IPS-18c (cell line): Measurements from ENCODE around the gene FBXO45.
"Not testable (repeated sequence)": the region's sequence is repeated elsewhere in the genome, so short reads cannot be mapped to it uniquely, and the experiment has no call there.

Source experiments
- H3K4me3 ChIP-seq: 2 replicates; pipeline ENCODE4 v1.7.0; 2013; ENCODE audit warnings: low read depth, mild to moderate bottlenecking, low read length, moderate library complexity; ENCODE audit not compliant: insufficient read depth
- H3K9me3 ChIP-seq: one replicate; pipeline ENCODE4 v1.6.1; 2013; ENCODE audit warnings: mild to moderate bottlenecking, low read length, moderate library complexity; ENCODE audit not compliant: control insufficient read depth, insufficient read depth

FBXO45 gene

DNA sequence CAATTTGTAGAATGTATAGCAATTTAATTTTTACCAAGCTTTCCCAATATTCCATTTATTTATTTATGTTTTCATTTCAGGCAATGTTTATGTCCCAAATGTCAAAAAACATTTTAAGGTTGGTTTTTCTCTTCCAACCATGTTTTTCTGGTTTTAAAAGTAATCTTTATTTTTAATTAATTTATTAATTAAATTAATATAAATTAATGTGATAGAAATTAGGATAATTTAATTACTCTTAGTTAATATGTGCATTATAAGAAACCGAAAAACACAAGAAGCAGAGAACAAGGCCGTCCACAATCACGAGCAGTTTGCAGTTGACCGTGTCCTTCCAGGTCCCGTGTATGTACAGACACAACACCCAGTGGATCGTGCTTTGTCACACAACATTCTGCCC lies 34.2 kb downstream of the FBXO45 start:
- H3K4me3 ChIP-seq, result no peak overlapping the region
- no peaks in the 10 kb centered on the region for H3K9me3 ChIP-seq

DNA sequence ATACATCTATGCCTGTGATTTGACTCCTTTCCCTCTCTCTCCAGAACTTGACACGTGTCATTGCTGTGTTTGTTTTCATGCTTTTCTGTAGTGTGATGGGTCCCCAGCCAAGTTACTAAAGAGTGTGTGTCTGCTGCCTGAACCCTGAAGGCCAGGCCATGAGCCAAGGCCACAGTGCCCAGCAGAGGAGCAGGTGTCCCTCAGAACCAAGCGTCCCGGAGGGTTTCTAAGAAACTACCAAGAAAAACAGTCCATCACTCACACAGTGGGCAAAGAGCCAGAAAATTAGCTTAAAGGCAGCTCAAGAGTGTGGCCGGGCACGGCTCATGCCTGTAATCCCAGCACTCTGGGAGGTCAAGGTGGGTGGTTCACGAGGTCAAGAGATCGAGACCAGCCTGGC lies 35.2 kb downstream of the FBXO45 start:
- no peak overlapping the region for H3K4me3 ChIP-seq
- H3K9me3 ChIP-seq, result no peaks in the 10 kb centered on the region

DNA sequence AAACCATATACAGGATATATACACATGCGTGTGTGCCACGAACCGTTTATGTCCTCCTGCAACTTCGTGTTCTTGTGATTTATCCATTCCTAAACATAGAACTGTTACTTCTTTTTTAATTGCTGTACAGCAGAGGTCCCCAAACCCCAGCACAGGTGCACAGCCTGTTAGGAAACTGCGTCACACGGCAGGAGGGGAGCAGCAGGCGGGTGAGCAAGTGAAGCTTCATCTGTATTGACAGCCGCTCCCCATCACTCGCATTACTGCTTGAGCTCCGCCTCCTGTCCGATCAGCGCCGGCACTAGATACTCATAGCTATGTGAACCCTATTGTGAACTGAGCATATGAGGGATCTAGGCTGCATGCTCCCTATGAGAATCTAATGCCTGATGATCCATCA lies 36.1 kb downstream of the FBXO45 start:
- no peak overlapping the region for H3K4me3 ChIP-seq
- H3K9me3 ChIP-seq, result no peaks in the 10 kb centered on the region

DNA sequence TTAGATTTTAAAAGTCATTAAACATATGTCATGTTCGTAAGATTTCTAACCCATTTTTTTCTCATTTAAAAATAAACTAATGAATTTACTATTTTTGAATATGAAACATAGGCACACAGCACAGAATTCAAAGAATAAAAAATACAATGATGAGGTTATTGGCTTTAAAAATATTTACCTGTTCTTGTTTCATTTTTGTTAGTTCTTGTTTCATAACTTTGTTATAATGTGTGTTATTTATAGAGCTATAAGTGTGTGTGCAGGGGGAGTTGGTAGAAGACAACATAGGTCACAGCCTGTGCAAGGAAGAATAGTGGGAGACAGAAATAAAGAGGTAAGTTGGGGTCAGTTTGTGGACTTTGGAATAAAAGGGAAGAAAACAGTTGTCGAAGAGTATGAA lies 40.2 kb downstream of the FBXO45 start:
- H3K9me3 ChIP-seq, result no peaks in the 10 kb centered on the region
- H3K4me3 ChIP-seq, result no peak overlapping the region

DNA sequence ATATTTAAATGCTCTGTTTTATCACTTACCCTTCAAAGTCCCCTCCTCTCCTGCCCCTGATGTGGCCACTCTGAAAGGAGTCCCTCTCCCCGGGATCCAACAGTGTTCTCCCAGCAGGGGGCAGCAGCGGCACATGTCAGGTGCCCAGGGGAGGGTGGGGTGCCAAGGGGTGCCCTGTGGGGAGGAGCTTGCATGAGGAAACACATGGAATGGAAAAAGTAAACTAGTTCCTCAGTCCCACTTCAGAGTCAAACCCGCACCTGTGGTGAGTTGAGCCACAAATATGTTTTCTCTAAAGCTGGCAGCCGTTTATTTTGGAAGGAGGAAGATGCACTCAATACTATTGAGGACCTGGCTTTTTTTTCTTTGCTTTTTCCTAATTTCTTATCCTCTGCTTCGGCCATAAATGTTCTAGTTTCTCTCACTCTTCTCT lies 40.9 kb downstream of the FBXO45 start:
- H3K4me3 ChIP-seq, result no peak overlapping the region
- no peaks in the 10 kb centered on the region for H3K9me3 ChIP-seq

DNA sequence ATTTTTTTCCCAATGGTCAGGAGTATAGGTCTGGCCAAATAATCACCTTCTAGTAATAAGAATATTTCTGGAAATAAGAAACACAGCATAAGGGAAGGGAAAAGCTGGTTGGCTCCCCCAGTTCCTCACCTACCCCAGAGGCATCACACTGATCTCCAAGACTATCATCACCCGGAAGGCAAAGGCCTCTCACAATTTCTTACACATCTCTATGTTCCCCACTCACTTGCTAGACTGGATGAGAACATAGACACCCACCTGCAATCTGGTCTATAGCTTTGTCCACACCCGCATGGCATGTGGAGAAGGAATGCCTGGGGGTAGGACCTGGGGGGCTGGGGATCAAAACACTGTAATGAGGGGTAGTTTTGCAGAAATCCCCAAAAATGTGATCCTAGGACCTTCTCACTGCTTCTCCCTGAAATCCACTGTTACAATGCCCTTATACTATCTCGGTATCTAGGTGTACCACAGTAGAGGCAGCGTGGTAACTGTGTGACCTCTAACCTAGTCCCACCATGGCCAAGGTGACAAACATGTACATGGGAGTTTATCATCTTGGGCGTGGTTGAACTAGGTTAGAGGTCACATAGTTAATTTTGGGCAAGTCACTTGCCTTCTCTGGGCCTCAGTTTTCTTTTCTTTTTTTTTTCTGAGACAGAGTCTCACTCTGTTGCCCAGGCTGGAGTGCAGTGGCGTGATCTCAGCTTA lies 41.5 kb downstream of the FBXO45 start:
- Histone ChIP-seq H3K9me3 (no peaks in the 10 kb centered on the region), H3K4me3 (no peak overlapping the region)

DNA sequence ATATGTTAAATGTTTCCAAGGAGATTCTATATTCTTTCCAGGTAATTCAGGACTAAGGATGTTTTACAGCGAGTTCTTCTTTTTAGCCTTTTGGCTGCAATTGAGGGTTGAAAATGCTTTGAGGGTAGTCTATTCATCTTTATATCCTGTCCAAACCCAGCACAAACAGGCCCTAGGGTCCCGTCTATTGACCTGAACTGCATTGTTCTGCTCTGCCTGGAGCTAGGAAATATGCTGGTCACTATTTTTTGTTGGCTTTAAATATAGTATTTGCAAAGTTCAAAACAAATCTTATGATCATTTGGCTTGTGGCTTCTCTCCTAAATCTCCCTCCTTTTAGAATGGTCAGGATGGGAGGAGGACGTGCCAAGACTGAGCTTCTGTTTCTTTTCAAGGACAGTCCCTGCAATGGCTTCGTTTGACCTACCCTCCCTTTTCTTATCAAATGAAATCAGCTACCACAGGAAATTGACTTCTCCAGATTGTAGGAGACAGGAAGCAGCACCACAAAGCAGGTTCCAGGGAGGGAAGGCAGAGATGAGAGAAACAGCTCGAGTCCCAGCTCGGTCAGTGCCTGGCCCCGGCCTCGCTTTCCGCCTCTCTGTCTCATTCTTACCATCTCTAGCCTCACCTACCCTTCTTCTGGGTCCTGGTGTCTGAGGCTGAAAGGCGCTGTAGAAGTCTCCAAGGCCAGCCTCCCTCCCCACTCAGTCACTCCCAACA lies 43.5 kb downstream of the FBXO45 start:
- Histone ChIP-seq H3K4me3 (no peak overlapping the region), H3K9me3 (no peaks in the 10 kb centered on the region)

DNA sequence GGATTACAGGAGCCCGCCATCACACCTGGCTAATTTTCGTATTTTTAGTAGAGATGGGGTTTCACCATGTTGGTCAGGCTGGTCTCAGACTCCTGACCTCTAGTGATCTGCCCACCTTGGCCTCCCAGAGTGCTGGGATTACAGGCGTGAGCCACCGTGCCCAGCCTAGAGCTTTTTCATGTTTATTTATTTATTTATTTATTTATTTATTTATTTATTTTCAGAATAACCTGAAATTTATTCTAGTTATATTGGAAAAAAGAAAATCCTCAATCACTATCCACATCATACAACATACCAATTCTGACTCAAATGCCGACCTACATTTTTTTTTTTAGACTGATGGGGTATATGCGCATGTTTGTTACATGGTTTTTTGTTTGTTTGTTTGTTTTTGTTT lies 46.8 kb downstream of the FBXO45 start:
- not testable (repeated sequence) for H3K4me3 ChIP-seq, H3K9me3 ChIP-seq

DNA sequence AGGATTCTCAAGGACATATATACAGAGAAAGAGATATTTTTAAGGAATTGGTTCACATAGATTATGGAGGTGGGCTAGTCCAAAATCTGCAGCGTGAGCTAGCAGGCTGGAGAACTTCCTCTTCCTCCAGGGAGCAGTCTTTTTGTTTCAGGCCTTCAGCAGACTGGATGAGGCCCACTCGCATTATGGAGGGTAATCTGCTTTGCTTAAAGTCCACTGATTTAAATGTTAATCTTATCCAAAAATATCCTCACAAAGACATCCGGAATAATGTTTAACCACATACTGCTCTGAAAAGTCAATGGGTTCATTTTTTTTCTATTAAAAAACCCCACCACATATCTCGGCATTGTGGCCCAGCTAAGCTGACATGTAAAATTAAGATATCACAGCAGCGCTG lies 48.8 kb downstream of the FBXO45 start:
- H3K9me3 ChIP-seq, result no peaks in the 10 kb centered on the region
- no peak overlapping the region for H3K4me3 ChIP-seq

DNA sequence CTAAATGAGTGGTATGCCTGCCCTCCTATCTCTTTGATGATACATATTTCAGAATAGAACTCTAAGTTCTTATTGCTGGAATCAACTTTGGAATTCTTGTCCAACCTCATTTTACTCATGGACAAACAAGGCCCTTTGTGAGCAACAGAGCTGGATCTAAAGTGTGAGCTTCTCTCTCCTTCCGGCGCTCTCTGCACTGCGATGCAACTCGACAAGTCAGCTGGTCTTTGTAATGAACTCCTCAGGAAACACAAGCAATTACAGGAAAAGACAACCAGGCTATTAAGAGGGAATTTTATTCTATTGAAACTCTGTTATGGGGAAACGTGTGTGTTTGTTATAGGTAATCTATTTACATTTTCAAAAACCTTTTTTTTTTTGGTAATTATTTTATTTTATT lies 50.8 kb downstream of the FBXO45 start:
- Histone ChIP-seq H3K4me3 (no peak overlapping the region), H3K9me3 (no peaks in the 10 kb centered on the region)

DNA sequence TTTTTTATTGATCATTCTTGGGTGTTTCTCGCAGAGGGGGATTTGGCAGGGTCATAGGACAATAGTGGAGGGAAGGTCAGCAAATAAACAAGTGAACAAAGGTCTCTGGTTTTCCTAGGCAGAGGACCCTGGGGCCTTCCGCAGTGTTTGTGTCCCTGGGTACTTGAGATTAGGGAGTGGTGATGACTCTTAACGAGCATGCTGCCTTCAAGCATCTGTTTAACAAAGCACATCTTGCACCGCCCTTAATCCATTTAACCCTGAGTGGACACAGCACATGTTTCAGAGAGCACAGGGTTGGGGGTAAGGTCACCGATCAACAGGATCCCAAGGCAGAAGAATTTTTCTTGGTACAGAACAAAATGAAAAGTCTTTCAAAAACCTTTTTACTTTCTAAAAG lies 51.2 kb downstream of the FBXO45 start:
- H3K9me3 ChIP-seq, H3K4me3 ChIP-seq: not testable (repeated sequence)

DNA sequence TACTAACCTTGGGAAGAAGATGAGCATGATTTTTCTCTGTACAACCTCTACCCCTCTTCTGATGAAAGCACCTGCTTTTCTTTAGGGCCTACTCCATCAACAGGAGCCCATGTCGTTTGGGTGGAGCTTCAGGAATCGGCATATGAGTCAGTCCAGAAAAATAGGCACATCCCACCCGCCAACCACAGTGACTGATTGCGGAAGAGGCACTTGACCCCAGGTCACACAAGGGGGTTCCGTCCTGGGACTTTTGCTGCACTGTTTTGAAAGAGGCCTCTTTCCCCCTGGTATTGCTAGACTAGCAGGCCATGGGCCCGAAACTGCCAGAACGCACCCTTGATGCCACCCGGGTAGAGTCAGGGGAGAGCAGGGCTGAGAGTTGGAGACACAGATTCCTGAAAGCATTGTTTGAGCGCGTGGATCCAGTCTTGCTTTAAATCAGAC lies 51.7 kb downstream of the FBXO45 start:
- Histone ChIP-seq H3K9me3 (no peaks in the 10 kb centered on the region), H3K4me3 (no peak overlapping the region)

DNA sequence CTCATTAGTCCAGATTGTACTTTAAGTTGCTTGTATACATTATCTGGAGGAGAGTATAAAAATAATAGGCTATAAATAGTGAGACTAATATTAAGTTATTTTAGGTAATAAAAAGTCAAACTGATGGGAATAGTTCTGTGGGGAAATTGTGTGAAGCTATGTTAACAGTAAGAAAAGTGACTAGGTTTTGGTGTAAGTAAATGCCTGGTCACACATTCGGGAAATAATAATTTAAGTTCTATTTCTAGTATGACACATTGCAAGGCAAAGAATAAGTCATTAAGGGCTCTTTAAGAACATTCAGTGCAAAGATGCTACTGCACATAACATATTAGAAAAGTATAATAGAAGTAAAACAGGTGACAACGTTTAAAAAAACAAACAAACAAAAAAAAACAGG lies 52.2 kb downstream of the FBXO45 start:
- Histone ChIP-seq H3K4me3 (no peak overlapping the region), H3K9me3 (no peaks in the 10 kb centered on the region)

DNA sequence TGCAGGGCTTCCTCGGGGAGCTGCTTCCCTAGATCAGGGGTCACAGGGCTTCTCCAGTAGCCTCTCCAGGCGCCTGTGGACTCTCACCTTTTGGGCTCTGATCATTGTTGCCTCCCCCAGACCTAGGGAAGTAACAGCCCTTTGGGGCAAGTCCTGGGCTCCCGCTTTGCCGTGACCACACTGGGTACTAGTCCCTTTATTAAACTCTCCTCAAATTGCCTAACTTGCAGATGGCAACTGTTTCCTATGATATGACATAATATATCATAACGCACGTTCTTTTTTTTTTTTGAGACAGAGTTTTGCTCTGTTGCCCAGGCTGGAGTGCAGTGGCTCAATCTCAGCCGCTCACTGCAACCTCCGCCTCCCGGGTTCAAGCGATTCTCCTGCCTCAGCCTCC lies 53.2 kb downstream of the FBXO45 start:
- no peaks in the 10 kb centered on the region for H3K9me3 ChIP-seq
- no peak overlapping the region for H3K4me3 ChIP-seq

DNA sequence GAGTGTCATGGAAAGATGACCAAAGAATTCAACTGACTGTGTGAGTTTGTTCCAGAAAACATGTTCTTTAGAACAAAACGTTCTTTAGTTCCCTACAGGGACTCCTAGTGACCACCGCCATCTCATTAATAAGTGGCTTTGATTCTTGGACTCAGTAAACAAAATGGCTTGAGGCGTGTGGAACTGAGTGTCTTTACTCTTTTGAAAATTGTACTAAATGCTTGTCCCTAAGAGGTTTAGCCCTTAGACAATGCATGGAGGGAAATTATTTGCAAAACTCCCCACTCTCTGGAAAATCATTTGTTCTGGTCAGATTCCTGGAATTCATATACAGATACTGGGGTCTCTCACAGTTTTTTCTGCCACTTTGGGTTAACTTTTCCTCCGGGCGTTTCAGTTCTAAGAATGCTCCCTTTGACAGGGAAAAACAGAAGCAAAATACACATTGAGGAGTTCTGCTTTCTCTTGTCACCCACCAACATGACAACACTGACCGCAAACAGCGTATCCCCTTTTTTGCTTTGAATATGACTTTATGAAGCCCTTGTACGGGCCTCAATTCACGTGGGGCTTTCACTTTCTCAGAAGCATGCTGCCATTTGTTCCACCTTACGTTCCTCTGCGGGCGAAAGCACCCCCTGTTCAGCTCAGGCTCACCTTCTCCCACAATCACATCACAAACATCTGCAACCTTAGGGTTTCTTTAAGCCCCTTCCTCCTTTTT lies 55.8 kb downstream of the FBXO45 start:
- H3K9me3 ChIP-seq, result no peaks in the 10 kb centered on the region
- no peak overlapping the region for H3K4me3 ChIP-seq

DNA sequence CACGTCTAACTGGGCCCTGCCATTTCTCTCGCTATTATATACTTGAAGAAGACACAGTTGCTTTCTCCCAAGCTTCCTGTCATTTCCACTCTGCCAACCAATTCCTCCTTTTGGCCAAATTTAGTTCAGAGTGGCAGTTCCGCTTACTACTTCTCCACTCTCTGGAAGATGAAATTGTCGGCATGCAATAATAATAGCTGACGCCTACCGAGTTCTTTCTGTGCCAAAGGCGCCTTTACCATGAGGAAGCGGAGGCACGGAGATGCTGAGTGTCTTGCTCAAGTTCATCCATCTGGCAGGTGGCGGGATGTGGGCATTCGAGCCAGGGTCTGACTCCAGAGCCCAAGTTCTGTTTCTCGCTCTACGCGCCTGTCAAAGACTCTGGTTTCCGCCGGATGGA lies 56.4 kb downstream of the FBXO45 start:
- Histone ChIP-seq H3K4me3 (no peak overlapping the region), H3K9me3 (no peaks in the 10 kb centered on the region)

DNA sequence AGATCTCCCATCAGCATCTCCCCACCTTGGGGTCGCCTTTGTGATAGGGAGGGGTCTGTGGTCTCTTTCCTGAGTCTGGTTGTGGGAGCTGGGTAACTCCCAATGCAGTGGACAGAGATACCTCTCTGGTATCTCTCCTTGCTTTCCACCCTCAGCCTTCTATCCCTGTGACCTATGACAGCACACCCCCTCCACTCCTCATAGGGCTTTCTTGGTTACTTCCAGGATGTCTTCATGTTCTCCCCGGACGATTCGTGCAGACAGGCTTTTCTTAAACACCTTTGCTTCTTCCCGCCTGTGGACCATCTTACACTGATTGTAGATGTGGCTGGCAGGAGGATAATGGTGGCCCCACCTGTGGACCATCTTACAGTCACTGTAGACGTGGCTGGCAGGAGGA lies 56.9 kb downstream of the FBXO45 start:
- H3K9me3 ChIP-seq, result no peaks in the 10 kb centered on the region
- no peak overlapping the region for H3K4me3 ChIP-seq

DNA sequence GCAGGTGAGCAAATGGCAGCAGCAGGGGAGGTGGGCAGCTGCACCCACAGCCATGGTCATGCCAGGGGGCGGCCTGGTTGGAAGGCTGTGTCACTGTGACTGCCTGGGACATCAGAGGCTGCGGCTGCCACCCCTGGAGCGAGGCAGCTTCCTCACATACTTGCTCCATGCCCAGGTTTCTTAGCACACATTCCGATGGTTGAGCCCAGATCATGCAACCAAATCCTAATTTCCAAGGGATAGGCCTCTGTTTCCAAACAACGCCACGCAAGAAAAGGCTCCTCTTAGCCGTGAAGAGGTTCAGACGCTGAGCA lies 59.4 kb downstream of the FBXO45 start:
- Histone ChIP-seq H3K4me3 (no peak overlapping the region), H3K9me3 (no peaks in the 10 kb centered on the region)
